Stimulated activated CD8-positive, alpha-beta memory T cell treated with anti-CD3 and anti-CD28 coated beads, Interleukin-4, amount 100 ng/mL, for 48 hours (primary cell): ENCODE data around the gene GPR137B.

Experiments used
- DNase-seq: peaks from one replicate; pipeline ENCODE4 v3.0.0-alpha.2; 2020

Gene GPR137B

GRCh38 chr1:236117710-236118109 is 24.6 kb upstream of the GPR137B start:
- DNase-seq = no peak

DNA sequence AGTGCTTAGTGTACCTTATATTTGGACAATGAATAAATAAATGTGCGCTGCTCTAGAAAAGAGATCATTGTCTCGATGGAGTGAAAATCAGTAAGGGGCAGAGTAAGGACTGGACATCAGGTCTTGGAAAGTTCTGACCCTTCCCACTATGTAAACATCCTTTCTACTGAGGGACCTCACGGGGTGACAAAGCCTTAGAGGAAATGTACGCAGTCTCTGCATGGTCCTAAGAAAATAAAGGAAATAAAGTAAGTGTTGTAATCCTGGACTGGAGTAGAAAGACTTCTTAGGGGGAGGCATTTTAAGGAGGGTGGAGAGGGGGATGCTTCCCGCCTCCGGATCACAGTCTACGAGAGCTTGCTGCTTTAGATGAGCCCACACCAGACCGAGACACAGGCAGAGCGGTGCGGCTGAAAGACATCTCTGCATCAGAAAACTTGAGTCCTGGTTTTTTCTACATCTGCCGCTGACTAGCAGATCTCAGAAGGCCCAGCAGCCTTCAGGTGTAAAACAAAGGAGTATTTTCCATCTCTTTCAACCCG is 22.3 kb upstream of the GPR137B start:
- no peak for DNase-seq

DNA sequence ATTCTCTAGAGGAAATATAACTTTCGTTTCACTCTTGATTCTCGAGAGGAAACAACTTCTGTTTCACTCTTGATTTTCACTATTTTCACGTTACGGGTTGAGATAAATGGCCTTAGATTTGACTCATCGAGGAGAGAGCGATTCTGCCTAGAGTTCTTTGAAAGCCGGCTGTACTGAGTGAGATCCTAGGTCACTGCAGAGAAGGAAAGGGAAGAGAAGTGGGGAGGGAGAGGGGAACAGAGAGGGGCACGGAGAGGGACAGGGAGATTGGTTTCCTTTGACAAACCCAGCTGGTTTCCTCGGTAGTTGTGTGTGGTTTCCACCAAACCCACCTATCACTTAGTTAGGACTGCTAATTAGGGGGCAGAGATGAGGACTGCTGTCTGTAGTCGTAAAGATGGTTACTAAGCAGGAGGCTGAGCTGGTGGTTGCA is 21.6 kb upstream of the GPR137B start:
- DNase-seq = peak; percentile 43

DNA sequence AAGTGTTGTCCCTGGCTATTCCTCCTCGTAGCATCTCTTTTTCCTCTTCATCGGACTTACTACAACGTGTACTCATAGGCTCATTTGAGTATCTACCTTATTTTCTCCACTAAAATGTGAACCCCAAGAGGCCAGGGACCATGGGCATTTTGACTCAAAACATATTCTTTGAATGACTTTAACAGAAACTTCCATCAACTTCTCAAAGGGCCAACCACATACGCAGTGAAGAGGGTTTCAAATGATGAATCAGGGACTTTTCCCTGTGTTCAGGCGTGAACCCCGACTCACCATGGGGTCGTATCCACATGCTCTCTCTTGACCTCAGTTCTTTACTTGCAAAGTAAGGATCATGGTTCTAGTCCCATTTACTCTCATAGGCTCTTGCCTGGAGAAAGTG is 20.2 kb upstream of the GPR137B start:
- DNase-seq = peak; percentile 48

- DNase-seq = no peak
Measured at GRCh38 chr1:236123563-236123962, 18.8 kb upstream of the GPR137B start.

DNA sequence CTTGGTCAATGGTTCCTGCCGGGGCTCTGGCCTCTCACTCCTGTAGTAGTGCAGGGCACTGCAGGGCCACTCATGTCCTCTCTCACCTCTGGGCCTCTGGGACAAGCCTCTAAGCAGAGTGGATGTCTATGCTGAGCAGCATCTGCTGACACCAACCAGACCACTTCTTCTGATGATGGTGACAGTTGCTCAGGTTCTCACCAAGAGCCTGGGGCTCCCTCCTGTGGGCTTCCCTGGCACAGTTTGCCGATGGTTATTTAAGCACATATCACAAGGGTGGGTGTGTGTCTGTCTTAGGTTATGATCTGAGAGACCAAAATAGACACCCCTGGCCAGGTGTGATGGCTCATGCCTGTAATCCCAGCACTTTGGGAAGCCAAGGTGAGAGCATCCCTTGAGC is 17.4 kb upstream of the GPR137B start:
- peak; percentile 40 for DNase-seq

GRCh38 chr1:236127045-236127444 is 15.3 kb upstream of the GPR137B start:
- DNase-seq = no peak

GRCh38 chr1:236128646-236129178 is 13.6 kb upstream of the GPR137B start:
- no peak for DNase-seq

DNA sequence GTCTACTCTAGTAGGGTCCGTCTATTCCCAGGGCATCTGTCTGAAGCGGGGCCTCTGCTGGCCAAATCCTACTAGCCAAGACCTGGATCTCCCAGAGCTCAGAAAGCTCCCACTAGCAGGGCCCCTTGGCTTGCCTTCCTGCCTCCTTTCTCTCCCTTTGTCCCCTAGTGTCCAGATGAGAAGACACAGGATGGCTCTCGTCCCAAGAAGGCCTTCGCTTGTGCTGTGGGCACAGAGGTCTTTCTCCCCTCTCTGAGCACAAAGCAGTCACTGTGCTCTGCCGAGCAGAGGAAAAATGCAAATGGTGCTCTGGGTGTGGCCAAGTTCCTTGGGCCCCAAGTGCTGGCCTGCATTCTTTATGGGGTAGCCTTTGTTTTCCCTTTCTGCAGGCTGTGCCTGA is 13.0 kb upstream of the GPR137B start:
- no peak for DNase-seq

DNA sequence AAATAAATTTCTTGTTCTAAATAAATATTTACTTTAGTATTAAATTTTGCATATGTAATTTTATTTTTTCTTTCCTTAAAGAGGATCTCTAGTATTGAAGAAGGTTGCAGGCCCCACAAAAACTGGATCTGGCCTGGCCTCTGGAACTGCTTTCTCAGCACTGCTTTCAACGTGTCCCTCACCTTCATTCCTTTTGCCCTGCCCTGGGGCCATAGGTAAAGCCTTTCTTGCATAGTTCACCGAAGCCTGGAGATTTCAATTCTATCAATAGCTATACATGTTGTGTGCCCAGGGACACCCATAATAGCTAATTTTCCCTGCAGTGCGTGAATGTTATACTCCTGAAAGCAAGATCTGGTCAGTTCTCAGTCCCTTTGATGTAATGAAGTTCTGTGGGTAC is 12.0 kb upstream of the GPR137B start:
- no peak for DNase-seq

GRCh38 chr1:236131916-236132315 is 10.4 kb upstream of the GPR137B start:
- DNase-seq = no peak

DNA sequence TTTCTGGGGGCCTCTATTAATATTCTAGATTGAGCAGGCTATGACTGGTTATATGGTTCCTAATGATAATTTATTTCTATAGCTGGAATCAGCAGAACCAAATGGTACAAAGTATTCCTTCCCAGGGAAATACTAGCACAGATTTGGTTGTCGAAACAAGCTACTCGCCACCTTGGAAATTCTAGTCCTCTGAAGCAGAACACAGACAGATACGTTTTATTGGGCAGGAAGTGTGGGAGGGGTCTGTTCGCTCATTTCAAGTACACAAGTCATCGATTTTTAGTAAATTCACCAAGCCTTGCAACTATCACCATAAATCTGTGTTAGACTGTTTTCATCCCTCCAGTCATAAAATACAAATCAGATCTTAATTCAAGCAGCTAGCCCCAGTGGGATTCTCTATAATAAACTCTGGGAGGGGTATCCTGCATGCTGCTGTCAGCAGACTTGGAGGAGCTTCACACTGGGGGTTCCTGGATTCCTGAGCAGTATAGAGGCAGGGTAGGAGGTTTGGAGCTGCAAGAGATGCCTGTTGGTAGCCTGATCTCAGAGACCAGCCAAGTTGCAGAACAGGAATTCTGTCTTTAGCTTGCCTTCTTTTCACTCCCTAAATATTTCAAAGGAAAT is 9.8 kb upstream of the GPR137B start:
- no peak for DNase-seq

GRCh38 chr1:236133339-236133738 is 9.0 kb upstream of the GPR137B start:
- DNase-seq = no peak

DNA sequence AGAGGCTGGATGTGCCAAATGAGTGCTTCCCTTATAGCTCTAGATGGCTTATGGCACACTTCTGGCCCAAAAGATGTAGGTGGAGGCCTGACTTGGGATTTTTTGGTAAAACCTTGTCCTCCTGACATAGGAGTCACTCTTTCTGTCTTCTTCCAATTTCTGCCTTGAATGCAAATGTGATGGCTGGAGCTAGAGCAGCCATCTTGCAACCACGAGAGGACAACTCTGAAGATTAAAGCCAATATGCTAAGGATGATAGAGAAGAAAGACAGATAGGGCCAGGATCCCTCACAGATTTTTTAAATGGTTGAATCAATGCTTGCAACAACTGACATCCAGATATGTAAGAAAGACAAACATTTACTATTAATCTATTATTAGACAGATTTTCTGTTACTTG is 8.5 kb upstream of the GPR137B start:
- DNase-seq = no peak

DNA sequence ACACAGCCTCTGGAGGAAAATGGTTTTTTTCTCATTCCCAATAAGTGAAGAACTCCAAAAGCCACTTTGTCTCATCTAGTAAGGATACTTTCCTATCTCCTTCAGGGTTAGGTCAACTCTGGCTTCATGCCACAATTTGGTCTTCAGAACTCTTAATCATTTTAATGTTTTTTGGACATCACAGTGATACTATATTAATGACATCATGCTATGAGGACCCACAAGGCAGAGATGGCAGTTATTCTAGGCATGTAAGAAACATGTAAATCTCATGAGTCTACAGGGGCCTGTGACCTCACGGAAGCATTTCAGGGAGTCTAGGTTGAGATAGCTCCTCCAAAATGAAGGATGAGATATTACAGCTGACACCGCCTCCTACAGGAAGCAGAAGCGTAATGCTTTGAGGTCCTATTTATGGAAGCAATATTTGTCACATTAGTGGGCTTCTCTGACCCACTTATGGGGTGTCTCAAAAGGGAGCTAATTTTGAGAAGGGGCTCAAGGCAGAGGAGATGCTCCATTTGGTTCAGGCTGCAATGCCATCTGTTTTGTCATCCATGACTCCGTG is 5.0 kb upstream of the GPR137B start:
- no peak for DNase-seq

- DNase-seq = no peak
Measured at GRCh38 chr1:236139495-236139894, 2.8 kb upstream of the GPR137B start.

GRCh38 chr1:236140705-236141446 is 1.5 kb upstream of the GPR137B start:
- no peak for DNase-seq

DNA sequence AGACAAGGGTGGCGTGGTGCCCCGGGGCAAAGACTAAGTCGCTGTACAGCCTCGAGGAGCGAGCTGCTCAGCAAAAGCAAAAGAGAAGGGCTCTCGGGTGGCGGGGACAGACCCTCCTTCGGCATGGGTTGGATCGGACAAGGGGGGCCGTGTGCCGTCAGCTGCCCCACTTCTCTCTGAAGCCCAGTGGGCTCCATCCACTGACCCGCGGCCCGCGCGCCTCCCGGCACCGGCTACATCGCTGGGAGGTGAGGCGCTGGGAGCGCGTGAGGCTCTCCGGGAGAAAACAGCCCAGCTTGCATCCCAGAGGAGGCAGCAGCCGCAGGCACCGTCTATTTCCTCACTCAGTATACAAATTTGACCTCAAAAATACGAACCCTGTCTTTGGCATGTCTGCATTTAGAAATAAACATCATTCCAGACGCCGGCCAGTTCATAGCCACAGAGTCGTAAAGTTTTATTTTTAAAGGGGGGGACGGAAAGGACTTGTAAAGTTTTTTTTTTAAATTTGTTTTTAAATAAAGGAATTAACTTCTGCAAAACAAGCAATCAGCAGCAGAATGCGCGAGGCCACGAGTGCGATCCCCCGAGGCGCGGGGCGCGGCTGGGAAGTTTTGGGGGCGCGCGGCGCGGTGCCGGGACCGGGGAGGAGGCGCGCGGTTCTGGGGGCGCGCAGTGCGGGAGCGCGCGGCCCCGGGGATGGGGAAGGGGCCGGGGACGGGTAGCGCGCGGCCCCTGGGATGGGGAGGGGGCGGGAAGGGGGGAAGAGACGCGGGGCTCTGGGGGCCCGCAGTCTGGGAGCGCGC is 689 bp upstream of the GPR137B start:
- peak; percentile 48 for DNase-seq

- peak; percentile 62 for DNase-seq
Measured at GRCh38 chr1:236143104-236143948, 987 bp downstream of the GPR137B start.

- no peak for DNase-seq
Measured at GRCh38 chr1:236144033-236144432, 1.7 kb downstream of the GPR137B start.

DNA sequence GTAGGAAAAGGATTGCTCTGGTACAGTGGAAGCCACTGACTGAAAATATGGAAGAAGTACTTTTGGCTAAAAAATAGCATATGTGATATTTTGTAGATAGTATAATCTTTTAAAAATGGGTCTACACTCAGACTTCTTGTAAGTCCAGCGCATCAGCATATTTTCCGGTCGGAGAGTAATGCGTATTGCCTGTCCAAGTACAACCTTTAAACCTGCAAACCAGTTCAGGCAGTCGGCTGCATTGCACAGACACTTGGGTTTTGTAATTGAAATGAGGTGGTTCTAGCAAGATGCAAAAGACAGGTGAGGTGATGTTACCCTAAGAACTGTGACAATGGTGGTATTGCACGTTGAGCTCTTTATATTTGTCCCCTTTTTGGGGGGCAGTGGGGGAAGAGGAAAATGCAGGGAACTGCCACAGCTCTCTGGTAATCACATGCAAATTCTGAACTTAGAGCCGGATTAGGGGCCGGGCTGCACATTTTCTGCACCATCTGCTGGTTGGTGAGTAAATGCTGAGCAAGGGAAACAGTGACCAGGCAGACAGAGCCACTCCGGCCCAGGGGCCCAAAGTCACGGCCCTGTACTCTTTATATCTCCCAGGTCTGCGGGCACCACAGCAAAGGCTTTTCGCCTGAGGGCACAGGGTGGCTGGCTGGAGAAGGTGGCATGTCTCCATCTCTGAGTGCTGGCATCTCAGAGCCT is 2.3 kb downstream of the GPR137B start:
- DNase-seq = no peak
